DMS53 treated with DMSO at 0.1 percent for 48 hours (cell line): ENCODE data around the gene ZNF562.

Experiments
- DNase-seq: peaks from one replicate; lab custom pipeline; 2025; ENCODE audit not compliant: unreplicated experiment; lab: John Stamatoyannopoulos, UW

Gene ZNF562

DNA sequence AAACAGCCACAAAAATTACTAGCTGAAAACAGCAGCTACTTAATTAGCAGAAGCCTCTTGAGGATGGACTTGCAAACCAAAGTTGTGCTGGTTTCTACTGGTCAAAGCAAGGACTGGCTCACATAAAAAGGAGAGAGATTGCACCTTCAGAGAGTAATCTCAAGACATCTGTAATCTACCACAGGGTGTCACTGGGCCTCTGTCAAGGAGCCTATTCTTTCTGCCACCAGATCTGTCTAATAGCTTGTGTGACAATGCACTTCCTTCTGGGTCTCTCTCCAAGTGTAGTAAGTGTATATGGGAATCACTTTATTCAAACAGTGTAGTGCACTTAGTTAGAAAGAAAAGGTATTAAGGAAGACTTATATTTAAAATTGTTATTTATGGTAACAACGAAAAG lies 29.4 kb downstream of the ZNF562 start:
- DNase-seq: no peak

DNA sequence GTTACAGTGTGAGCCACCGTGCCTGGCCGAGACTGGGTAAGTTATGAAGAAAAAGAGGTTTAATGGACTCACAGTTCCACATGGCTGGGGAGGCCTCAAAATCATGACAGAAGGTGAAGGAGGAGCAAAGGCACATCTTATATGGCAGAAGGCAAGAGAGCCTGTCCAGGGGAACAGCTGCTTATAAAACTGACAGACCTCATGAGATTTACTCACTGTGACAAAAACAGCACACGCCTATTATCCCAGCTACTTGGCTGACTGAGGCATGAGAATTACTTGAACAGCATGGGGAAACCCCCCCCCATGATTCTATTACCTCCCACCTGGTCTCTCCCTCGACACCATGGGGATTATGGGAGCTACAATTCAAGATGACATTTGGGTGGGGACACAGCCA lies 30.4 kb downstream of the ZNF562 start:
- no peak for DNase-seq

DNA sequence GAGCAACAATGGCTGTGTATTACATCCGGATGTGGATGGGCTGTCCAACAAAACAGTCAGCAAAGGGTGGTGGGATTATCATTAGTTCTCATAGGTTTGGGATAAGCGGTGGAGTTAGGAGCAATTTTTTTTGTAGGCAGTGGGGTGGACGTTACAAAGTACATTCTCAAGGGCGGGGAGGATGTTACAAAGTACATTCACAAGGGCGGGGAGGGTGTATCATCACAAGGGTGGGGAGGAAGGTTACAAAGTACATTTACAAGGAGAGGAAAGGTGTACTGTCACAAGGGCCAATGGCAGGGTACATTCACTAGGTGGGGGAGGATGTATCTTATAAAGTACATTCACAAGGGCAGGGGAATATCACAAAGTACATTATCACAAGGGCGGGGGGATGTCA lies 33.1 kb downstream of the ZNF562 start:
- no peak for DNase-seq

DNA sequence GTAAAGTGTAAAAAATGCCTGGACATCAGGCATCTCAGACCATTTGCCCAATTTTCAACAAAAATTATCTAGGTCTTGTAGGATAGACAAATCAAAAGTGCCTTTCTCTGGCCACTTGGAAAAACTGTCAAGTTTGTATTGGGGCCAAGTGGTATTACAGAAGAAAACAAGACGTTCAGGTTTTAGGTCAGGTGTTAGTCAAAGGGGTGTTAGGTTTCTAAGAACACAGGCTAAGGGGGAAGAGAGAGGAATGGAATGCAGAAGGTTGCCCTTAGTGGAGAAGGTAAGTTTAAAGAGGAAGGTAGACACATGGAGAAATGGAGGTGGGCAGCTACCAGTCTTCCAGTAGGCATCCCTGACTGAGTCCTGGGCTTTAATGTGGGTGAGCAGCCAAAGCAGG lies 33.9 kb downstream of the ZNF562 start:
- DNase-seq: no peak

DNA sequence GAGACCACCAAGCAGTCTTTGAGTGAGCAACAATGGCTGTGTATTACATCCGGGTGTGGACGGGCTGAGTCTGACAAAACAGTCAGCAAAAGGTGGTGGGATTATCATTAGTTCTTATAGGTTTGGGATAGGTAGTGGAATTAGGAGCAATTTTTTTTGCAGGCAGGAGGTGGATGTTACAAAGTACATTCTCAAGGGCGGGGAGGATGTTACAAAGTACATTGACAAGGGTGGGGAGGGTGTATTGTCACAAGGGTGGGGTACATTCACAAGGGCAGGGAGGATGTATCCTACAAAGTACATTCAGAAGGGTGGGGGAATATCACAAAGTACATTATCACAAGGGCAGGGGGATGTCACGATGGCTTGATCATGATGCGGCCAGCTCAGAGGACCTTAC lies 38.9 kb downstream of the ZNF562 start:
- no peak for DNase-seq

DNA sequence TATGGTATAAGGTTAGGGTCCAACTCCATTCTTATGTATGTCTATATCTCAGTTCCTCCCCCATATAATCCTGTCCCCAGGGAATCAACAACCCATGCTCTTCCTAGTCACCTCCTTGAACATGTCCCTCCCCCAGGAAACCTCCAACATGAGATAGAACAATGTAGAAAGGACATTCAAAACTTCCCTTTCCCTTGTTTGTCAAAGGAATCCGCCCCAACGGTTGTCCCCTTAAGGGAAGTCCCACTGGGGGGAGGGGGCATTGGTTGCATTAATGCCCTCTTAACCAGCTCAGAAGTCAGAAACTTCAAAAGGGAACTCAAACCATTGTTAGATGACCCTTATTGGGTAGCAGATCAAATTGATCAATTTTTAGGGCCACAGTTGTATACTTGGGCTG lies 47.0 kb downstream of the ZNF562 start:
- no peak for DNase-seq

DNA sequence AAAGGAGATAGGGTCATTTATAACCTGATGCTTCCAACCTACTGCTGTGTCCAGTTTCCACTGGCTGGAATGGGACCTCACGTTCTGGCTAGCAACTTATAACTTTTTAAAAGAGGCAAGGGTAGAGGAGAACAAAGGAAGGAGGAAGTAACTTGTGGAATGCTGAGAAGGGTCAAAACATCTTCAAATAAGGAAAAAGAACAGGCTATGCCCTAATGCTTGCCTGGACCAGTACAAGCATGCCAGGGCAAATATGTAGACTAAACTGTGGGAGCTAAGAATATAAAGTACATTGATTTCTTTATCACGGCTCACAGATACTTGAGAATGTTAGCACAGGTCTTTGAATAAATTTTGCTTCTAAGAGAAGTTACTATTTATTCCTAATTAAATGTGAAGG lies 52.4 kb downstream of the ZNF562 start:
- DNase-seq: no peak

DNA sequence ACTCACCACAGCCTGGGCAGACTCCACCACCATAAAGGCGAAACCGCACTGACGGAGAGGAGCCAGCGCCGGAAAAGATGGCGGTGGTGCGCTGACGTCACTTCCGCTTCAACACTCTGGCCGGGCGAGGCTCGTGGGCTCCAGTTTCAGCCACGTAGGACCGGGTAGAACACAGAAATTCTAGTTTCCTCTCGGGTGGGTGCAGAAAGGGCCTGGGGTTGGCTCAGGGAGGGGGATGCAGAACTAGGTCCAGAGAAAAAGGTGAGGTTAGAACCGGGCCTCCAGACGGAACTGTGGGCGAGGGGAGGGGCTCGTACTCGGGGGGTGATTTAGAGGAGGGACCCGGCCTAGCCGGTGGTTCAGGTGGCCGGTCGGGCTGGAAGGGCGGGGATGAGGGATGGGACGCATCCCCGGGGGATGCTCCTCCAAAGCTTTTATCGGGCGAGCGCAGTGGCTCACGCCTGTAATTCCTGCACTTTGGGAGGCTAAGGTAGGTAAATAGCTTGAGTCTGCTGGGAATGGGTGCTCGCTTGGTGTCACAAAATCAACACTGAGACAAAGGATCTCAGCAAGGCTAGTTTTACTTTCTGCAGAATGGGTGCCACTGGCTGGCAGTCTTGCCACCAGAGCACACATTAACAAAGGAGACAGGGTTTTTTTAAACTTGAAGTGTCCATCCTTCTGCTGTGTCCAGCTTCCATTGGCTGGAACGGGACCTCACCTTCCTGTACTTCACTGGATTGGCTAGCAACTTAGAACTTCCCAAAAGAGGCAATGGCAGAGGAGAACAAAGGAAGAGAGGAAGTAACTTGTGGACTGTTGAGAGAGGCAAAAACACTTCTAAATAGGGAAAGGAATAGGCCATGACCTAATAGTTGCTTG lies 53.5 kb downstream of the ZNF562 start, which contains the start of gene ZNF561:
Gene ZNF561 (minus strand): TSS at position 77 of the 882 bp plus-strand sequence. CDS start 1,776 bp downstream, outside the sequence.
- peak; percentile 46 for DNase-seq

DNA sequence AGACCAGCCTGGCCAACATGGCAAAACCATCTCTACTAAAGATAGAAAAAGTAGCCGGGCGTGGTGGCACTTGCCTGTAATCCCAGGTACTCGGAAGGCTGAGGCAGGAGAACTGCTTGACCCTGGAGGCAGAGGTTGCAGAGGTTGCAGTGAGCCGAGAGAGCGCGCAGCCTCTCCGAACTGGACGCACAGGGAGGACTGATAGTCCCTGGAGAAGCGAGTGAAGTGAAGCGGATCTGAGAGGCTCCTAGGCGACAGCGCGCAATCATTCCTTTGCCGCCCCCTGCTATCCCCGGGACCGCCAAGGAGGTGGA lies 54.1 kb downstream of the ZNF562 start:
- no peak for DNase-seq

DNA sequence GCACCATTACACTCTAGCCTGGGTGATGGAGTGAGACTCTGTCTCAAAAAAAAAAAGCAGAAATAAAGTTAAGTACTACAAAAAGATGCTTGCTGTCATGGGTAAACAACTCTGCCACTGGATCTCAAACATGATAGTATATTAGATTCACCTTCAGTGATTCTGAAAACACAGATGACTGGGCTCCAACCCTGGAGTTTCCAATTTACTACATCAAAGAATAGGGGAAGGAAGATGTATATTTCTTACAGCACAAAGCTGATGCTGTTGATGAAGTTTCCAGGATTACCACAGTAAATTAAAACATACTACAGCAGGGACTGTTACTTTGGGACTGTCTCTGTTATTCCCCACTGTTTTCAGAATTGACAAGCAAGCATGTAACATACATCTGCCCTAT lies 59.1 kb downstream of the ZNF562 start:
- no peak for DNase-seq

DNA sequence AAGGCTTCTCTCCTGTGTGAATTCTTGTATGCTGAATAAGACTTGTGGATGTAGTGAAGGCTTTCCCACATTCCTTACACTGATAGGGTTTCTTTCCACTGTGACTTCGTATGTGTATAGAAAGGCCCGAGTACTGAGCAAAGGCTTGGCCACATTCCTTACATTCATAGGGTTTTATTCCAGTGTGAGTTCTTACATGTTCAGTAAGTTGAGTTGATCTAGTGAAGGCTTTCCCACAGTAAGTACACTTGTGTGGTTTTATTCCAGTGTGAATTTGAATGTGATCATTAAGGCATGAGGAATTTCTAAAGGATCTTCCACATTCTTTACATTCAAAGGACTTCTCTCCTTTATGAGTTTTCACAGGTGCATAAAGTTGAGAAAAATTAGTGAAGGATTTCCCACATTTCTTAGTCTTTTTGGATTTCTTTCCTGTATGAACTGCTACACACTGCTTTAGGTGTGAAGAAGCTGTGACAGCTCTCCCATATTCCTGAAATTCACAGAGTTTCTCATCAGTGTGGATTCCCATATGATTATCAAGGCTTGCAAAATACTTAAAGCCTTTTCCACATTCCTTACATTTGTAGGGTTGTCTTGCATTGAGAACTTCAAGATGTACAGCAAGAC lies 64.3 kb downstream of the ZNF562 start:
- no peak for DNase-seq

DNA sequence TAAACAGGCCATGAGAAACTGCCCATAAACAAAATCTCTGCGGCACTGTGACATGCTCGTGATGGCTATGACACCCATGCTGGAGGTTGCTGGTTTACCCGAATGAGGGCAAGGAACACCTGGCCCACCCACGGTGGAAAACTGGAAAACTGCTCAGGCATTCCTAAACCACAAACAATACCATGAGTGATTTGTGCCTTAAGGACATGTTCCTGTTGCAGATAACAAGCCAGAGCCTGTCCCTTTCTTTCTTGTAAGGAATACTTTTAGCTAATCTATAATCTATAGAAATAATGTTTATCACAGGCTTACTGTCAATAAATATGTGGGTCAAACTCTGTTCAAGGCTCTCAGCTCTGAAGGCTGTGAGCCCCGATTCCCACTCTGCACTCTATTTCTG lies 66.0 kb downstream of the ZNF562 start:
- no peak for DNase-seq

DNA sequence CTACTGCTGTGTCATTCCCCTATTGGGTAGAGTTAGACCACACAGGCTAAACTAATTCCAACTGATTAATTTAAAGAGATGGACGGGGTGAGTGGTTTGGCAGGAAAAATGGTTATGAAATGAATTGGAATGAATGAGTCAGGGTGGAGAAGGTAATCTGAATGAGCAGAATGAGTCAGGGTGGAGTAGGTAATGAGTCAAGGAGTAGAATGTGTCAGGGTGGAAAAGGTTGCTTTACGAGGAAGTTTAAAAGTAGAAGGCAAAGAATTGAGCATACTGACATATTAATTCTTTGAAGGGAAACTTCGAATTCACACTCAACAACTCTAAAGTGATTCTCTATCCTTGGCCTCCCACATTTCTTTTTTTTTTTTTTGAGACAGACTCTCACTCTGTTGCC lies 77.9 kb downstream of the ZNF562 start:
- no peak for DNase-seq
